ENCODE measurements around the gene UBE2Q2. TPM values are rescaled to one million over a fixed set of nuclear protein-coding genes. Genes with fewer than 3 reads are reported as not detected.

The UBE2Q2 gene
- polyA plus RNA-seq, 1 of the 3 experiments (the other 2 are of a cell fraction), result 14.5 TPM

DNA sequence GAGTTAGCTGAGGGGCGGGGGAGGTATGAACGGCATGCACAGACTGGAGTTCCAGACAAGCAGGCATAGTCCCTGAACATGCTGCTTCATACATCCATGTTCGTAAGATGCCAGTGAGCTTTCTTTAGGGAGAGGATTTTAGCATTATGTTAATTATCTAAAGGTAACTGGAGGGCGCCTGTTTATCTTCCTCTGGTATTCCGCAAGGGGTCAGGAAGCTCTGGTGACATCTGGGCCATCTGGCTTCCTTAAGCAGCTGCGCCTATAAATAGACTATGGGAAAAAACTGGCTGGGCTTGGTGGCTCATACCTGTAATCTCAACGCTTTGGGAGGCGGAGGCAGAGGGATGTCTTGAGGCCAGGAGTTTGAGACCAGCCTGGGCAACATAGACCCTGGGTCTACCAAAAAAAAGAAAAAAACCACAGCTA, 58.9 kb downstream of the UBE2Q2 start:
- Histone ChIP-seq H3K9ac (no peak overlapping the region), H3K9me2 (no peaks in the 10 kb centered on the region), H3K9me3 (no peaks in the 10 kb centered on the region), H3K27me3 (ENCODE audit: insufficient read depth) (no peaks in the 10 kb centered on the region), H2AFZ (ENCODE audit: low read depth) (no peak overlapping the region), H3K36me3 (replicated peaks in 1 of 2; ENCODE audit: control insufficient read depth in 1 of 2, insufficient read depth in 2 of 2, low read length in 1 of 2) (peaks cover 48 to 52% of the 10 kb centered on the region in 2 experiments), H3K4me3 (ENCODE audit: low read depth in 2 of 2, low read length in 1 of 2) (no peak overlapping the region), H3K27ac (ENCODE audit: low read depth in 2 of 2, low read length in 1 of 2) (peak overlapping the region in 1 of 2 experiments; percentile 48; a peak in 1 of 4 replicates), H3K79me2 (ENCODE audit: insufficient read depth) (peaks cover 38% of the 10 kb centered on the region), H3K4me1 (ENCODE audit: control insufficient read depth in 1 of 2, insufficient read depth in 2 of 2, low read depth in 1 of 2, low read length in 1 of 2) (peaks cover 10 to 16% of the 10 kb centered on the region in 2 experiments; a peak in 3 of 4 replicates), H3K4me2 (no peak overlapping the region), H3F3A (replicated peaks; ENCODE audit: insufficient read depth) (peaks cover 16% of the 10 kb centered on the region), H4K20me1 (ENCODE audit: insufficient read depth) (no peaks in the 10 kb centered on the region)
- DNase-seq, result peak; percentile 16
- 71% methylated on average over 8 of the region's 8 CpGs for WGBS (ENCODE audit: low lambda C conversion rate)
- ChIA-PET POLR2A (interaction anchor here (1.5 kb wide), 1 partner anchor 59 kb away, joined by 3 read pairs; the partner anchor contains the start of gene UBE2Q2), CTCF (interaction anchor here (1.4 kb wide), 1 partner anchor 21 kb away, joined by 4 read pairs; no protein-coding TSS in a partner anchor)
- TF ChIP-seq GATA2 (CRISPR knock-in tag; IDR thresholded peaks at IDR 0.05) (0 out of 2 replicates have a peak, but pooled peaks have one; percentile 13), TAF1 (IDR thresholded peaks at IDR 0.05; ENCODE audit: borderline replicate concordance, low read depth, low read length) (no peak)

DNA sequence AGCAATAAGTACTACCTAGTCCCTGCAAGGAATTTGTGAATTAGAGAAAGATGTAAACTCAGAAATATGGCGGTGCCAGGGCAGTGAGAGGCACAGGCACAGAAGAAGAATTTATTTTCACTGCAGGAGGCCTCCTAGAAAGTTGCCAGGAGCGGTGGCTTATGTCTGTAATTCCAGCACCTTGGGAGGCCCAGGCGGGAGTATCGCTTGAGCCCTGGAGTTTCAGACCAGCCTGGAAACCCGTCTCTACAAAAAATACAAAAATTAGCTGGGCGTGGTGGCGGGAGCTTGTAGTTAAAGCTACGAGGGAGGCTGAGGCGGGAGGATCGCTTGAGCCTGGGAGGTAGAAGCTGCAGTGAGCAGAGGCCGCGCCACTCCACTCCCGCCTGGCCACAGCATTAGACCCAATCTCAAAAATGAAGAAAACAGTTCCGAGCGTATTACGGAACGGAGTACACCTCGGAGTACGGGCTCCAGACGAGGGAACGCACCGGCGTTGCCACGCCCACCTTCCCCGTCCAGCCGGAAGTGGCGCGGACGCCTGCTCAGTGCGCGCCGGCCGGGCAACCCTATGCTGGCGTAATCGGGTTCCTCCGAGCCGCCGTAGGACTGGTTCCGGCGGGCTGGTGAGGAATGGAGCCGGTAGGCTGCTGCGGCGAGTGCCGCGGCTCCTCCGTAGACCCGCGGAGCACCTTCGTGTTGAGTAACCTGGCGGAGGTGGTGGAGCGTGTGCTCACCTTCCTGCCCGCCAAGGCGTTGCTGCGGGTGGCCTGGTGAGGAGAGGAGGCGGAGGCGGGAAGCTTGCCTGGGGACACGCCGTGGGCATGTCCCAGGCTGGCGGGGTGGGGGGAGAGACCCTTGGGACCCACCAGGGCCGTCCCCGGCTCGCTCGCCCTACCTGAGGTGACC, 60.3 kb downstream of the UBE2Q2 start, which contains the start of gene FBXO22:
Gene FBXO22 (plus strand): TSS at position 548 of the 909 bp plus-strand sequence. CDS start 86 bp downstream, at position 634.
- peak within 1 kb of the TSS; percentile 93 for H3K4me2 ChIP-seq
- no peaks in the 10 kb centered on the region for H3K27me3 ChIP-seq (ENCODE audit: insufficient read depth)
- peak within 1 kb of the TSS; percentile 85 for H3K9ac ChIP-seq
- ChIA-PET POLR2A (interaction anchor here (1.5 kb wide), 1 partner anchor 60 kb away, joined by 3 read pairs; the partner anchor contains the start of gene UBE2Q2), CTCF (interaction anchor here (1.3 to 1.4 kb wide), 2 partner anchors 20 to 235 kb away, joined by 3 to 4 read pairs; no protein-coding TSS in a partner anchor)
- H3K4me3 ChIP-seq (ENCODE audit: low read depth in 2 of 2, low read length in 1 of 2), result peak within 1 kb of the TSS; percentile 90 to 98
- WGBS (ENCODE audit: low lambda C conversion rate), result 3% methylated on average over 23 of the region's 63 CpGs
- peak within 1 kb of the TSS; percentile 85 for H2AFZ ChIP-seq (ENCODE audit: low read depth)
- H3K79me2 ChIP-seq (ENCODE audit: insufficient read depth), result peaks cover 51% of the 10 kb centered on the region
- H3K4me1 ChIP-seq (ENCODE audit: control insufficient read depth in 1 of 2, insufficient read depth in 2 of 2, low read depth in 1 of 2, low read length in 1 of 2), result peaks cover 10 to 16% of the 10 kb centered on the region in 2 experiments; a peak in 3 of 4 replicates
- H3K27ac ChIP-seq (ENCODE audit: low read depth in 2 of 2, low read length in 1 of 2), result peak within 1 kb of the TSS; percentile 79 to 89
- no peaks in the 10 kb centered on the region; the same call in 1 of the 2 replicates for H4K20me1 ChIP-seq (ENCODE audit: insufficient read depth)
- H3K9me3 ChIP-seq, result no peaks in the 10 kb centered on the region
- DNase-seq, result peak; percentile 91
- peaks cover 16% of the 10 kb centered on the region for H3F3A ChIP-seq (replicated peaks; ENCODE audit: insufficient read depth)
- peaks cover 43 to 48% of the 10 kb centered on the region in 2 experiments for H3K36me3 ChIP-seq (replicated peaks in 1 of 2; ENCODE audit: control insufficient read depth in 1 of 2, insufficient read depth in 2 of 2, low read length in 1 of 2)
- H3K9me2 ChIP-seq, result no peaks in the 10 kb centered on the region
- TF ChIP-seq, protein P1, sequence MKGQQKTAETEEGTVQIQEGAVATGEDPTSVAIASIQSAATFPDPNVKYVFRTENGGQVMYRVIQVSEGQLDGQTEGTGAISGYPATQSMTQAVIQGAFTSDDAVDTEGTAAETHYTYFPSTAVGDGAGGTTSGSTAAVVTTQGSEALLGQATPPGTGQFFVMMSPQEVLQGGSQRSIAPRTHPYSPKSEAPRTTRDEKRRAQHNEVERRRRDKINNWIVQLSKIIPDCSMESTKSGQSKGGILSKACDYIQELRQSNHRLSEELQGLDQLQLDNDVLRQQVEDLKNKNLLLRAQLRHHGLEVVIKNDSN (IDR thresholded peaks at IDR 0.05; ENCODE audit: borderline replicate concordance, low read depth), result no peak; the same call in 1 of the 2 replicates
- TF ChIP-seq TAF1 (IDR thresholded peaks at IDR 0.05; ENCODE audit: borderline replicate concordance, low read depth, low read length) (peak; percentile 88), POLR2AphosphoS5 (IDR thresholded peaks at IDR 0.05; ENCODE audit: low read depth, low read length) (peak; percentile 95), JUND (IDR thresholded peaks at IDR 0.05) (peak; percentile 29; the same call in 1 of the 2 replicates), EZH2phosphoT487 (IDR thresholded peaks at IDR 0.05; ENCODE audit: borderline replicate concordance, low read depth) (no peak), FOSL2 (IDR thresholded peaks at IDR 0.05; ENCODE audit: borderline replicate concordance, low read depth) (no peak), MXI1 (IDR thresholded peaks at IDR 0.05; ENCODE audit: low read depth, low read length) (peak; percentile 81), MEF2A (IDR thresholded peaks at IDR 0.05; ENCODE audit: borderline replicate concordance, low read depth) (no peak), GATA2 (CRISPR knock-in tag; IDR thresholded peaks at IDR 0.05) (no peak), YY1 (IDR thresholded peaks at IDR 0.05; ENCODE audit: low read depth) (peak; percentile 54; the same call in 1 of the 2 replicates), NRF1 (IDR thresholded peaks at IDR 0.05; ENCODE audit: low read depth, low read length) (peak; percentile 66)
- TF ChIP-seq, protein P2, sequence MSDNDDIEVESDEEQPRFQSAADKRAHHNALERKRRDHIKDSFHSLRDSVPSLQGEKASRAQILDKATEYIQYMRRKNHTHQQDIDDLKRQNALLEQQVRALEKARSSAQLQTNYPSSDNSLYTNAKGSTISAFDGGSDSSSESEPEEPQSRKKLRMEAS (IDR thresholded peaks at IDR 0.05; ENCODE audit: low read depth), result peak; percentile 72
- TF ChIP-seq, protein P3, sequence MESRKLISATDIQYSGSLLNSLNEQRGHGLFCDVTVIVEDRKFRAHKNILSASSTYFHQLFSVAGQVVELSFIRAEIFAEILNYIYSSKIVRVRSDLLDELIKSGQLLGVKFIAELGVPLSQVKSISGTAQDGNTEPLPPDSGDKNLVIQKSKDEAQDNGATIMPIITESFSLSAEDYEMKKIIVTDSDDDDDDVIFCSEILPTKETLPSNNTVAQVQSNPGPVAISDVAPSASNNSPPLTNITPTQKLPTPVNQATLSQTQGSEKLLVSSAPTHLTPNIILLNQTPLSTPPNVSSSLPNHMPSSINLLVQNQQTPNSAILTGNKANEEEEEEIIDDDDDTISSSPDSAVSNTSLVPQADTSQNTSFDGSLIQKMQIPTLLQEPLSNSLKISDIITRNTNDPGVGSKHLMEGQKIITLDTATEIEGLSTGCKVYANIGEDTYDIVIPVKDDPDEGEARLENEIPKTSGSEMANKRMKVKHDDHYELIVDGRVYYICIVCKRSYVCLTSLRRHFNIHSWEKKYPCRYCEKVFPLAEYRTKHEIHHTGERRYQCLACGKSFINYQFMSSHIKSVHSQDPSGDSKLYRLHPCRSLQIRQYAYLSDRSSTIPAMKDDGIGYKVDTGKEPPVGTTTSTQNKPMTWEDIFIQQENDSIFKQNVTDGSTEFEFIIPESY (IDR thresholded peaks at IDR 0.05; ENCODE audit: borderline replicate concordance, low read depth), result peak; percentile 28; the same call in 1 of the 2 replicates
- TF ChIP-seq, protein P4, sequence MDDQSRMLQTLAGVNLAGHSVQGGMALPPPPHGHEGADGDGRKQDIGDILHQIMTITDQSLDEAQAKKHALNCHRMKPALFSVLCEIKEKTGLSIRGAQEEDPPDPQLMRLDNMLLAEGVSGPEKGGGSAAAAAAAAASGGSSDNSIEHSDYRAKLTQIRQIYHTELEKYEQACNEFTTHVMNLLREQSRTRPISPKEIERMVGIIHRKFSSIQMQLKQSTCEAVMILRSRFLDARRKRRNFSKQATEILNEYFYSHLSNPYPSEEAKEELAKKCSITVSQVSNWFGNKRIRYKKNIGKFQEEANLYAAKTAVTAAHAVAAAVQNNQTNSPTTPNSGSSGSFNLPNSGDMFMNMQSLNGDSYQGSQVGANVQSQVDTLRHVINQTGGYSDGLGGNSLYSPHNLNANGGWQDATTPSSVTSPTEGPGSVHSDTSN (IDR thresholded peaks at IDR 0.05), result peak; percentile 43
- TF ChIP-seq, protein P5, sequence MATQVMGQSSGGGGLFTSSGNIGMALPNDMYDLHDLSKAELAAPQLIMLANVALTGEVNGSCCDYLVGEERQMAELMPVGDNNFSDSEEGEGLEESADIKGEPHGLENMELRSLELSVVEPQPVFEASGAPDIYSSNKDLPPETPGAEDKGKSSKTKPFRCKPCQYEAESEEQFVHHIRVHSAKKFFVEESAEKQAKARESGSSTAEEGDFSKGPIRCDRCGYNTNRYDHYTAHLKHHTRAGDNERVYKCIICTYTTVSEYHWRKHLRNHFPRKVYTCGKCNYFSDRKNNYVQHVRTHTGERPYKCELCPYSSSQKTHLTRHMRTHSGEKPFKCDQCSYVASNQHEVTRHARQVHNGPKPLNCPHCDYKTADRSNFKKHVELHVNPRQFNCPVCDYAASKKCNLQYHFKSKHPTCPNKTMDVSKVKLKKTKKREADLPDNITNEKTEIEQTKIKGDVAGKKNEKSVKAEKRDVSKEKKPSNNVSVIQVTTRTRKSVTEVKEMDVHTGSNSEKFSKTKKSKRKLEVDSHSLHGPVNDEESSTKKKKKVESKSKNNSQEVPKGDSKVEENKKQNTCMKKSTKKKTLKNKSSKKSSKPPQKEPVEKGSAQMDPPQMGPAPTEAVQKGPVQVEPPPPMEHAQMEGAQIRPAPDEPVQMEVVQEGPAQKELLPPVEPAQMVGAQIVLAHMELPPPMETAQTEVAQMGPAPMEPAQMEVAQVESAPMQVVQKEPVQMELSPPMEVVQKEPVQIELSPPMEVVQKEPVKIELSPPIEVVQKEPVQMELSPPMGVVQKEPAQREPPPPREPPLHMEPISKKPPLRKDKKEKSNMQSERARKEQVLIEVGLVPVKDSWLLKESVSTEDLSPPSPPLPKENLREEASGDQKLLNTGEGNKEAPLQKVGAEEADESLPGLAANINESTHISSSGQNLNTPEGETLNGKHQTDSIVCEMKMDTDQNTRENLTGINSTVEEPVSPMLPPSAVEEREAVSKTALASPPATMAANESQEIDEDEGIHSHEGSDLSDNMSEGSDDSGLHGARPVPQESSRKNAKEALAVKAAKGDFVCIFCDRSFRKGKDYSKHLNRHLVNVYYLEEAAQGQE (IDR thresholded peaks at IDR 0.05; ENCODE audit: low read depth, low read length), result 0 out of 2 replicates have a peak, but pooled peaks have one; percentile 30
